Measurements from ENCODE around the gene GIMAP7. TPM values are rescaled to one million over a fixed set of nuclear protein-coding genes. Genes with fewer than 3 reads are reported as not detected.

The GIMAP7 gene
- total RNA-seq, 1 donor from 2014 or later = 16.0 TPM

DNA sequence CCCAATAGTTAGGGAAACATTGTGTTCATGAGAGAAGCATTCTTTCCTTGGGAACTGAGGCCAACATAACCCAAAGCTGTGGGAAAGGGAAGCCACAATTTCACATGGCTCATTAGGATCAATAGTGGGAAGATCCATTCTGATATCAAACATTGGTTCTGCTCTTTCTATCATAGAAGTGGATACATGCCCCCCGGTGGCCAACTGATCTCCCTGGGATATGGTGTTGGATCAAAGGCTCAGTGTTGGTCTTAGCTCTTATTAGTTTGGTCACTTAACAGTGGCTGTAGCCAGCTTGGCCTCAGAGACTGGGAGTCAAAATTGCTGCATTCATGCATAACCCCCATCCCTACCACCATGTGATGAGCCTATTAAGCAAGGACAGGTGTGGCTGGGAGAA lies 45.8 kb downstream of the GIMAP7 start:
- no peak for DNase-seq (ENCODE audit: extremely low spot score in 2 of 2)
- no peaks in the 10 kb centered on the region for H3K27me3 ChIP-seq
- TF ChIP-seq POLR2A (IDR thresholded peaks at IDR 0.05) = no peak
- TF ChIP-seq CTCF (IDR thresholded peaks at IDR 0.05) = no peak
- TF ChIP-seq POLR2AphosphoS5 (IDR thresholded peaks at IDR 0.05; ENCODE audit: insufficient read depth in 1 of 2, low read depth in 1 of 2) = no peak
- H3K36me3 ChIP-seq = no peaks in the 10 kb centered on the region
- H3K4me3 ChIP-seq = no peak overlapping the region
- H3K27ac ChIP-seq = no peak overlapping the region
- intact Hi-C loops (cut with DNase I) = no loop called here
- no peaks in the 10 kb centered on the region for H3K4me1 ChIP-seq
- H3K9me3 ChIP-seq = no peaks in the 10 kb centered on the region

DNA sequence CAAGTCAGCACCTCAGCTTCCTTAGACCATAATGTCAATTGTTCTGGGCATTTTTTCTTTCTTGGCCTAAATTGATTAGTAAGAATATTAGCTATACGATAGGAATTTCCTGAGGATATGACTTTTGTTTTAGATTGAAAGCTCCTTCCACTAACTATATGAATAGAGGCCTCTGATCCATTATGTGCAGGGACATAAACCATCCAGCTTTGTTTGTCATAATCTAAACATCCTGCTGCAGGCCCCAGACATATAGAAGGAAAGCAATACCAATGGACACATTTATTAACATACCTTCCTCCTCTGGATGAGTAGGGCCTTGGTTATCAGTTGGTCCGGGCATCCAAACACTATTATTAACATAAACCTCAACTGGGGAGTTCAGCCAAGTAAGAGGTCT lies 48.2 kb downstream of the GIMAP7 start:
- no peak overlapping the region for H3K4me3 ChIP-seq
- intact Hi-C loops (cut with DNase I) = no loop called here

DNA sequence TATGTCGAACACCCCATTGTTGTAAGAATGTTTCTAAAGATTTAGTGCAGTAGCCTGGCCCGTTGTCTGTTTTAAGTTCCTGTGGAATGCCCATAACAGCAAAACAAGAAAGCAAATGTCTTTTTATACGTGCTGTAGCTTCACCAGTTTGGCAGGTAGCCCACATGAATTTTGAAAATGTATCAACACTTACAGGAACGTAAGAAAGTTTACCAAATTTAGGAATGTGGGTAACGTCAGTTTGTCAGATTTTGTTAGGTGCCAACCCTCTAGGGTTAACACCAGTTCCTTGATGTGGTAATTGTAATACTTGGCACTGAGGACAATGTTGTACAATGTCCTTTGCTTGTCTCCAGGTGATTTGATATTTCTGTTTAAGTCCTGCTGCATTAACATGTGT lies 49.3 kb downstream of the GIMAP7 start:
- intact Hi-C loops (cut with DNase I) = no loop called here
- H3K27ac ChIP-seq = no peak overlapping the region
- H3K9me3 ChIP-seq = no peaks in the 10 kb centered on the region
- no peak overlapping the region for H3K4me3 ChIP-seq
- no peaks in the 10 kb centered on the region for H3K27me3 ChIP-seq
- H3K4me1 ChIP-seq = no peaks in the 10 kb centered on the region
- DNase-seq (ENCODE audit: extremely low spot score in 2 of 2) = no peak
- no peaks in the 10 kb centered on the region for H3K36me3 ChIP-seq
- TF ChIP-seq POLR2A (IDR thresholded peaks at IDR 0.05) (no peak), CTCF (IDR thresholded peaks at IDR 0.05) (no peak), POLR2AphosphoS5 (IDR thresholded peaks at IDR 0.05; ENCODE audit: insufficient read depth in 1 of 2, low read depth in 1 of 2) (no peak)

More for the DNA sequence above, 48.2 kb downstream of the GIMAP7 start:
- TF ChIP-seq POLR2A (IDR thresholded peaks at IDR 0.05) (no peak), CTCF (IDR thresholded peaks at IDR 0.05) (no peak), POLR2AphosphoS5 (IDR thresholded peaks at IDR 0.05; ENCODE audit: insufficient read depth in 1 of 2, low read depth in 1 of 2) (no peak)
- no peak for DNase-seq (ENCODE audit: extremely low spot score in 2 of 2)
- Histone ChIP-seq H3K27ac (no peak overlapping the region), H3K27me3 (no peaks in the 10 kb centered on the region), H3K4me1 (no peaks in the 10 kb centered on the region), H3K36me3 (no peaks in the 10 kb centered on the region), H3K9me3 (no peaks in the 10 kb centered on the region)

DNA sequence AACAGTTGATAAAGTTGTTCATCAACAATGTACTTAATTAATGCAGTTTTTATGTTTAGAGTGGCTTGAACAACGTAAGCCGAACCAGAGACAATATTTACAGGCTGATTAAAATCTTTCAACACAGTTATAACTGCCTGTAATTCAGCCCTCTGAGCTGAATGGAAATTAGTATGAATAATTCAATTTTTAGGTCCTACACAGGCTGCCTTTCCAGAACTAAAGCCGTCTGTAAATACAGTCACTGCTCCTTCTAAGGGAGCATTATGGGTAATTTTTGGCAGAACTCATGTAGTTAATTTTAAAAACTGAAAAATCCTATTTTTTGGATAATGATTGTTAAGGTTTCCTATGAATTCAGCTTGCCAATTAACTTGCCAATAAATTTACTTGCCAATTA lies 49.9 kb downstream of the GIMAP7 start:
- no peak for DNase-seq (ENCODE audit: extremely low spot score in 2 of 2)
- Histone ChIP-seq H3K4me3 (no peak overlapping the region), H3K36me3 (no peaks in the 10 kb centered on the region), H3K27me3 (no peaks in the 10 kb centered on the region), H3K9me3 (no peaks in the 10 kb centered on the region), H3K27ac (no peak overlapping the region), H3K4me1 (no peaks in the 10 kb centered on the region)
- intact Hi-C loops (cut with DNase I) = no loop called here
- TF ChIP-seq POLR2AphosphoS5 (IDR thresholded peaks at IDR 0.05; ENCODE audit: insufficient read depth in 1 of 2, low read depth in 1 of 2) = no peak
- TF ChIP-seq POLR2A (IDR thresholded peaks at IDR 0.05) = no peak
- TF ChIP-seq CTCF (IDR thresholded peaks at IDR 0.05) = no peak

DNA sequence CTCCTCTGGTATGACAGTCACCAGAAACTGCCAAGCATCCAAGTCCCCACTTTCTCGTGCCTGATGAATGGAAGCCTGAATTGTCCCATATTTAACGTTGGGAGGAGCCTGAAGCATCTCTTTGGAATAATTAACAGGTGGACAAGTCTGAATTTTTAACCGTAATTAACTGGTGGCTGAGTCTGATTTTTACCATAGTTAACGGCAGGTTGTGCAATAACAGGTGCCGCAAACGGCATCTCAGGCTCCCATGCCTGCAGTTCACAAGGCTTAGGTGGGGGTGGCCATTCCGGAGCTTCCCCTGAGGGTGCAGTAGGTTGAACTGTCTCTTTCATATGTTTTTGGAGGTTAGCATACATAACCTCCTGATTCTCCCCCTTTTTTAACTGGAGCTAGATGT lies 50.6 kb downstream of the GIMAP7 start:
- no peaks in the 10 kb centered on the region for H3K4me1 ChIP-seq
- no peaks in the 10 kb centered on the region for H3K27me3 ChIP-seq
- no peak overlapping the region for H3K4me3 ChIP-seq
- no peaks in the 10 kb centered on the region for H3K36me3 ChIP-seq
- no peak for DNase-seq (ENCODE audit: extremely low spot score in 2 of 2)
- no peaks in the 10 kb centered on the region for H3K9me3 ChIP-seq
- no peak overlapping the region for H3K27ac ChIP-seq
- intact Hi-C loops (cut with DNase I) = no loop called here
- TF ChIP-seq POLR2AphosphoS5 (IDR thresholded peaks at IDR 0.05; ENCODE audit: insufficient read depth in 1 of 2, low read depth in 1 of 2) (no peak), CTCF (IDR thresholded peaks at IDR 0.05) (no peak), POLR2A (IDR thresholded peaks at IDR 0.05) (no peak)

Data from vagina (tissue), 2 donors.